SK-N-DZ (cell line): Measurements from ENCODE around the gene MEGF10.

Experiments
- small RNA-seq, 2 experiments: library from RNA; depleted of rRNA; stranded (forward); fragments of <200 nt; gene quantifications; one replicate each; pipeline ENCODE3, GENCODE V24; 2014

MEGF10 gene

Small RNAs within 50 kb of the gene (small RNA-seq; reads per million reads assigned to genes)
- 0 reads per million in 2 experiments for gene AC010424.1
